GM19043 (cell line): ENCODE results near the gene TMEM270.

Experiments used
- ATAC-seq: cut with Tn5 transposase; IDR thresholded peaks from one replicate; pipeline ENCODE4 v1.9.1; 2021; ENCODE audit warnings: low read depth; ENCODE audit not compliant: unreplicated experiment

Gene TMEM270

GRCh38 chr7:73851410-73852338 lies 9.3 kb upstream of the TMEM270 start:
- ATAC-seq, result peak; percentile 56

DNA sequence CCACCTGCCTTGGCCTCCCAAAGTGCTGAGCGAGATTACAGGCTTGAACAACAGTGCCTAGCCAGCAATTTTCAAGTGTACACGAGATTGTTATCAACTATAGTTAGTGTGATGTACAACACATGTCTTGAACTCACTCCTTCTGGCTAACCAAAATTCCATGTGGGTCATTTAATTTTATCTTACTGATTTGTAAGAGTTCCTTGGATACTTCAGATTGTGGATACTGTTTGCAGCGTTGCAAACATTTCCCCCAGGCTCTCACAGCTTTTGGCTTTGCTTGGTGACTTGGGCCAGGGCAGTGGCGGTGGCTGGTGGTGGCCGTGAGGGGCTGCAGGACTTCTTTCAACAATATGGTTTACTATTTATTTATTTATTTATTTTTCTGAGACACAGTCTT lies 8.5 kb upstream of the TMEM270 start:
- no peak for ATAC-seq

GRCh38 chr7:73856941-73857340 lies 4.0 kb upstream of the TMEM270 start:
- no peak for ATAC-seq

DNA sequence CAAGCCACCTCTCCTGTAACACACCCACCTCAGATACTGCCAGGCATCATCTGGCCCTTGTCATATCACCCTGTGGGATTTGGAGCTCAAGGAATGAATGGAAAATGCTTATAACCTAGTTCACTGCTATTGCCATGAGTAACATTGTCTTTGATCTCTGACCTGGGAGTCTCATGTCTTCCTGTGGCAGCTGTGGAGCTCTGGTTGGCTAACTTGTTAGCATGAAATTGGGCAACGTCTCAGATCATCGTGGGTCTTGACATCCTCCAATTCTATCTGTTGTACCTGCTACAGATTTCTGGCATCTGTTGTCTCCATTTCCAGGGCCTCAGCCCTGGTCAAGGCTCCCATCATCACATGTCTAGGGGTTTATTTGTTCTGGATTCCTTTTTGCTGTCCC lies 2.2 kb upstream of the TMEM270 start:
- ATAC-seq, result no peak

DNA sequence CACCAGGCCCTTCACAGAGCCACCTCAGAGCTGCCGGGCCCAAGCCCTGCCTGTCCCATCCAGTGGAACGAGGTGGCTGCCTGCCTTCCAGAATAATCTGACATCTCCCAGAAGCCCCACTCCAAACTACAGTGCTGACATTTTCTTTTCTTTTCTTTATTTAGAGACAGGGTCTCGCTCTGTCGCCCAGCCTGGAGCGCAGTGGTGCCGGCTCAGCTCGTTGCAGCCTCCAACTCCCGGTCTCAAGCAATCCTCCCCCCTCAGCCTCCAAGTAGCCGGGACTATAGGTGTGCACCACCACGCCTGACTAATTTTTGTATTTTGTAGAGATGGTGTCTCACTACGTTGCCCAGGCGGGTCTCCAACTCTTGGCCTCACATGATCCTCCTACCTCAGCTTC lies 346 bp downstream of the TMEM270 start:
- ATAC-seq, result no peak

- ATAC-seq, result no peak
Observed at GRCh38 chr7:73864981-73865711, 4.2 kb downstream of the TMEM270 start.

- ATAC-seq, result no peak
Observed at GRCh38 chr7:73865738-73866445, 4.9 kb downstream of the TMEM270 start.

DNA sequence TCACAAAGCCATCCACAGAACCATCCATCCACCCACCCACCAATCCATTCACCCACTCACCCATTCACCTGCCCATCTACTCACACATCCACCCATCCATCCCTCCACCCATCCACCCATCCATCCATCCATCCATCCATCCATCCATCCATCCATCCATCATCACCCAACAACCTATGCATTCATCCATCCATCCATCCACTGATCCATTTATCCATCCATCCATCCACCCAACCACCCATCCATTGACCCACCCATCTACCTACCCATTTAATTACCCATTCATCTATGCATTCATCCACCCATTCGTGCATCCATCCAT lies 5.4 kb downstream of the TMEM270 start:
- ATAC-seq, result no peak

DNA sequence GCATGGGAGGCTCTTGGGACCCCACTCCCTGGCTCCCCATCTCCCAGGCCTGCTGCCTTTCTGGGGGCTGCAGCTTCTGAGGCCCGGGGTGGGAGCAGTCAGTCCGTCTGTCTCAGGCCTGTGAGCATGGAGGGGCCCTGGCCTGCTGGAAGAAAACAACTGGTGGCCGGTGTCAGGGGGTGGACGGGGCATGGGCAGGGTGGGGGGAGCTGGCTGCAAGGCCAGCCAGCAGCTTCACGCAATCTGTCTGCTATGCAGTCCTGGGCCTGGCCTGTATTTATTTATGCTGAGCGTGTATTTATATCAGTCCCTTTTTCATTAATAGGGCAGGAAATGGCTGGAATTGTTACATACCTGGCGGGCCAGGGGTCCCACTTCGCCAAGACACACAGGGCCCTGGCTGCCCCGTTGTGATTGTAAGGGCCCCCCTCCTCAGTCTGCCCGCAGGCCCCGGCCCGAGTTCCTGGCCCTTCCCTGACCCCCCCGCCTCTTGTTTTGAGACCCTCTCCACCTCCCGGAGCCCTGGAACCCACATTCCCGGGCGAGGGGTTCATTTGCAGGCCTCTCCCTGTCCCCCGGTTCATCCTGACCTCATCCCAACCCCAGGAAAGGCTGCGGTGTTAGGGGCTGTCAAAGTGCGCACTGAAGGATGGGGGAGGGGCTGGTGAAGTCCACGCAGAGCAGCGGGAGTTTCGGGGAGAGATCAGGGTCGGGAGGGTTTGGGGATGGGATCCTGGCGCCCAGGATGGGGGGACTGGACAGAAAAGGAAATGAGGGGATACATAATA lies 8.2 kb downstream of the TMEM270 start:
- ATAC-seq, result no peak

GRCh38 chr7:73870041-73870492 lies 9.1 kb downstream of the TMEM270 start:
- no peak for ATAC-seq

DNA sequence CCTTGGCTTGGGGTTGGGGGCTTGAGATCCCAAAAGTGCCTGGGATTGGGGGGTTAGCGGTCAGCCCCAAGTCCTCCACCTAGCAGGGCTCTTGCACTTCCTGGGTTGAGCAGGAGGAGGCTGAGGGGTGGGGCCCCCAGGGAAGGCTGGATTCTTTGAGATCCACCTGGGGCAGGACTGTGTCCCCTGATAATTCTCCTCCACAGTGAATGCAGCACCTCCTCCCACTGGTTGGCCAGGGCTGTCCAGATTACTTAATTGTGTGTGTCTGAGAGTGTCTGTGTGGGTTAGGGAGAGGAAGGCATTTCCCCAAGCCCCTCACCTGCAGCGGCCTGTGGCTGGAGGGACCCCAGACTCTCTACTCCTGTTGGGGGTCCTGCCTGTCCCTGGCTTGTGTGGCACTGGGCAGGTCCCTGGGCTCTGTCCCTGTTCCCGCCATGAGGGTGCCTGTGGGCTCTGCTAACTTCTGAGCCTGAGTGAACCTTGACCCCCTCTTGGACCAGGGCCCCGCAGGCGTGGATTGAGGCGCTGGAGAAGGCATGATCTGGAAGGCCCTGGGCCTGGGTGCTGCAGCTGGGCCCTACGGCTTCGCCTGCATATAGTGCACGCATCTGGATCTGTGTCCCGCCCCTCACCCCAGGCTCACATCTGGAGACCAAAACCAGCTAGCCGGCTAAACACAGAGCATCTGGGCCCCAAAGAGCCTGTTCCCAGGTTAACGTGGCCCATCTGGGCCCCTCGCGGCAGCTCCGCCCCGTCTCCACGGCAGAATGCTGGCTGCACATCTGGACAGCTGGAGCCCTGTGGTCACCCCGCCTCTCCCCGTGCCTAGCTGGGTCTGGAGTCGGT lies 10.4 kb downstream of the TMEM270 start:
- no peak for ATAC-seq

- no peak for ATAC-seq
Observed at GRCh38 chr7:73872056-73872908, 11.3 kb downstream of the TMEM270 start.

DNA sequence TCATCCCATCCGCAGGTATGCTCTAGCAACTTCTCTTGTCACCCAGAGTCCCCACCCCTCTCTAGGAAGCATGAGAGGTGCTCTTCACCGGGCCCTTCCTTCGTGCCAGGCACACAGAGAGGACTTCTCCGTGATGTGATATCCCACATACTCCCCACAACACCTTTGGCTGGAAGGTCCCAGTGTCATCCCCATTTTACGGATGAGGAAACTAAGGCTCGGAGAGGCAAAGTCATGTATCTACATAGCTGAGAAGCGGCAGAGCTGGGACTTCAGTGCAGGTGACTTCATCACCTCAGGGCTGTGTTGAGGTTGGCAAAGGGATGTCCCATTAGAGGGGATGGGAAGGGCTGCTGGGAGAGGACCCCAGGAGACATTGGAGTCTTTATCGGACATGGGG lies 15.4 kb downstream of the TMEM270 start:
- ATAC-seq, result no peak

DNA sequence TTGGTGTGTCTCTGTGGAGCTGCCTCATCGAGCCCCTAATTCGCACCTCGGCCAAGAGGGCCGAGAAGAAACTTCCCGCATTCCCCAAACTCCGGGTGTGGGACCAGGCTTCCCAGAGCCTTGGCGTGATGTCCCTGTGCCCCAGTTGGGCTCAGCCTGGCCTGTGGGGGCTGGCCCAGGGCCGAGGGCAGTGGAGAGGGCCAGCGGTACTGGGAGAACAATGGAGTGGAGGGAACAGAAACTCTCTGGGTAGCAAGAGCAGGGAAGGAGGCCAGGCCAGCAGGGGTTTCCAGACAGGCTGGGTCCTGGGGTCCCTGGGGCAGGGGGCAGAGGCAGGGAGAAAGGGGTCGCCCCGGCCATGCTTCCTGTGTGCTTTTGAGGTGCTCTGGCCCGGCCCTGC lies 16.0 kb downstream of the TMEM270 start:
- ATAC-seq, result no peak

DNA sequence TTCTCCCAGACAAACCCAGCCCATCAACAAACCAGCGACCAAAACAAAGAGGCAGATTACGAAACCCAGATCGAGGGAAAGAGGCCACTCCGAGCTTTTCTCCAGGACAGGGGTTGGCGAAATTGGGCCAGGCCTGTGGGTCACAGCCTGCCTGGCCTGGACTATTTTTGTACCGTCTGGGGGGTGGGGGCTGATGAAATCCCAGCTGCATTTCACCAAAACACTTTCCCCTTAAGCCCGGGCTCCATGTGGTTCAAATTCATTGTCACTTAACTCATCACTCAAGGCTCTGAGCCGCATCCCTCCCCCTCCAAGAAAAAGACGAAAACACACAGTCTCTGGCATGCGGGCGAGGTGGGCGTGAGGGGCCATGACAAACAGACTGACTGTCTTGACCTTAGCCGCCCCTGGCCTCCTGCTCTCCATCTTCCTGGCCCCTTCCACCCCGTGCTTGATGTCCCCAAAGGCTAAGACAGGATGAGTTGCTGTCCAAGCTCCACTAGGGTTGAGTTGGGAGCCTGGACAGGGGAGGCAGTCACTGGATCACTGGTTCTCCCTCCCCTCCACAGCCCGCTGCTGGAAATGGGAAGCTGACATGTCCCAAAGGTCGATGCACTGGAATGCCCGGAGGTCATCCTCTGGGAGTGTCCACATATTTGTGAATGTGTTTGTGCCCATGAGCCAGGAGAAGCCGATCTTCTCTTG lies 19.2 kb downstream of the TMEM270 start:
- ATAC-seq, result no peak

- no peak for ATAC-seq
Observed at GRCh38 chr7:73880755-73881328, 19.9 kb downstream of the TMEM270 start.

DNA sequence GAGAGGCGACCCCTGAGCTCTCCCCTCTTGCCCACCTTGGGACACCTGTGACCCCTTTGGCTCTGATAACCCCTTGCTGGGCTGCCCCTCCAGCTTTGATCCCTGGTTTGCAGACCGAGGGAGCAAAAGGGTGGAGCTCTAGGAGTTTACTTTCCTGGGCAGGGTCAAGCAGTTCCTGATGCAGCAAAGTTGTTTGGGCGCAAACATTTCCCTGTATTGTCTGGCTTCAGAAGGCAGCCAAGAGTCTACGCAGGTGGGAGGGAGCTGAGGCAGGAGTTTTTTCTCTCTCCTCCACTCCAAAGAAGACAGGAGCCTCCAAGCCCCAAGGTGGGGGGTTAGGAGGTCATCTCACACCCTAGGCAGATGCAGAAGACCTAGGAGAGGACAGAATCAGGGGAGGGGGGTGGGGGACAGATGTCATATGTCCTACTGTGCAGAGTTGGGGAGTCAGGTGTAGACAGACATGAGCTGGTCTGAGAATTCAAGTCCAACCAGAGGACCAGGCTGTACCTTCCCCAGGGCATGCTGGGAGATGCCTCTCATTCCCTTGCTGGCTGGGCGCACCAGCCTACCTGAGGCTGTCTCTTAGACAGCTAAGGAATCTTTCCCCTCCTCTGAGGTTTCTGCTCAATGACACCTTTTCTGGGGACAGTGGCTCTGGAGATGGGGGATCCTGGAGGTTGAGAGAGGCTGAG lies 20.5 kb downstream of the TMEM270 start:
- ATAC-seq, result no peak
